OCI-LY7 (cell line): ENCODE data around the gene RHBDD1. TPM values are rescaled to one million over a fixed set of nuclear protein-coding genes. Genes with fewer than 3 reads are reported as not detected.

Experiments
- BruUV-seq: library from RNA; stranded (reverse); fragments of 400-500 nt; replicated peaks from 2 replicates; lab custom pipeline; 2021; lab: Mats Ljungman, UMichigan
- CTCF ChIA-PET: fragments of 300-600 bp; sonication (Branson Sonifier 250); formaldehyde crosslinking; loops from one replicate; lab custom pipeline; 2022; ENCODE audit warnings: antibody characterized with exemption; ENCODE audit not compliant: unreplicated experiment; lab: Charles Lee
- POLR2A ChIA-PET: fragments of 300-600 bp; sonication (Branson Sonifier 250); formaldehyde crosslinking; loops from one replicate; lab custom pipeline; 2022; ENCODE audit warnings: antibody characterized with exemption; lab: Charles Lee
- DNase-seq: peaks from one replicate; pipeline ENCODE4 v3.0.0-alpha.2; 2015; ENCODE audit warnings: low spot score
- H2AFZ ChIP-seq: fragments of 200-600 bp; sonication (generic), shearing (Covaris generic); 2 replicates; pipeline ENCODE4 v1.6.1; 2014; ENCODE audit warnings: mild to moderate bottlenecking, antibody characterized with exemption, low read length, moderate library complexity
- H3K27ac ChIP-seq: fragments of 200-600 bp; sonication (generic); 2 replicates; pipeline ENCODE4 v1.5.1; 2014; ENCODE audit warnings: mixed run types, low read depth, mild to moderate bottlenecking, moderate library complexity, low read length, inconsistent platforms; ENCODE audit not compliant: poor library complexity, severe bottlenecking
- H3K36me3 ChIP-seq: fragments of 200-600 bp; sonication (generic); 2 replicates; pipeline ENCODE4 v1.6.1; 2014; ENCODE audit warnings: mild to moderate bottlenecking, antibody characterized with exemption, low read length, moderate library complexity, mixed read lengths; ENCODE audit not compliant: insufficient read depth
- H3K4me1 ChIP-seq: fragments of 200-600 bp; sonication (generic); 2 replicates; pipeline ENCODE4 v1.5.1; 2014; ENCODE audit warnings: mild to moderate bottlenecking, low read length; ENCODE audit not compliant: insufficient read depth, poor library complexity, severe bottlenecking
- H3K4me2 ChIP-seq: fragments of 200-600 bp; sonication (generic); 2 replicates; pipeline ENCODE4 v1.6.1; 2014; ENCODE audit warnings: mild to moderate bottlenecking, low read length
- H3K4me3 ChIP-seq: fragments of 200-600 bp; sonication (generic); 2 replicates; pipeline ENCODE4 v1.5.1; 2014; ENCODE audit warnings: mild to moderate bottlenecking, low read depth, low read length; ENCODE audit not compliant: poor library complexity, severe bottlenecking
- H3K79me2 ChIP-seq: fragments of 200-600 bp; sonication (generic); 2 replicates; pipeline ENCODE4 v1.6.1; 2016; ENCODE audit warnings: low read depth, mild to moderate bottlenecking, low read length, moderate library complexity, mixed read lengths; ENCODE audit not compliant: insufficient read depth
- H3K9me2 ChIP-seq: fragments of 200-600 bp; sonication (generic); 2 replicates; pipeline ENCODE4 v1.6.1; 2016; ENCODE audit warnings: mild to moderate bottlenecking, low read length, mixed read lengths; ENCODE audit not compliant: insufficient read depth
- H3K9me3 ChIP-seq: fragments of 200-600 bp; sonication (generic); 2 replicates; pipeline ENCODE4 v1.6.1; 2014; ENCODE audit warnings: mild to moderate bottlenecking, mixed run types, low read length, mixed read lengths
- H4K20me1 ChIP-seq: fragments of 200-600 bp; sonication (generic); 2 replicates; pipeline ENCODE4 v1.6.1; 2014; ENCODE audit warnings: mild to moderate bottlenecking, antibody characterized with exemption, low read length, moderate library complexity, mixed read lengths; ENCODE audit not compliant: insufficient read depth
- EZH2phosphoT487 ChIP-seq: fragments of 200-600 bp; sonication (generic); IDR thresholded peaks from 2 replicates; pipeline ENCODE4 v1.6.1; 2018; ENCODE audit warnings: low read depth, borderline replicate concordance, mild to moderate bottlenecking, mixed run types, antibody characterized with exemption, low read length, moderate library complexity, mixed read lengths
- intact Hi-C: fragments of 100-400 bp; cut with micrococcal nuclease; formaldehyde crosslinking; loops from one replicate; pipeline ENCODE4 v1.10.0; 2022; ENCODE audit not compliant: unreplicated experiment
- total RNA-seq, 2 experiments: library from RNA; depleted of rRNA in 1 of 2; stranded (reverse); fragments of >200 nt in 1 of 2; shearing (Covaris generic) in 1 of 2; gene quantifications; 2 replicates each; pipeline ENCODE4 v1.2.3, GENCODE V29; 2014 to 2022
- TF ChIP-seq, protein P1 (sequence below): fragments of 200-600 bp; sonication (generic); conservative IDR thresholded peaks from 2 replicates; pipeline ENCODE4 v1.5.1; 2014; ENCODE audit warnings: mild to moderate bottlenecking, antibody characterized with exemption, low read length, moderate library complexity, mixed read lengths

Gene RHBDD1
- total RNA-seq, 2 experiments from 2014 or later = 40.8 to 80.3 TPM

DNA sequence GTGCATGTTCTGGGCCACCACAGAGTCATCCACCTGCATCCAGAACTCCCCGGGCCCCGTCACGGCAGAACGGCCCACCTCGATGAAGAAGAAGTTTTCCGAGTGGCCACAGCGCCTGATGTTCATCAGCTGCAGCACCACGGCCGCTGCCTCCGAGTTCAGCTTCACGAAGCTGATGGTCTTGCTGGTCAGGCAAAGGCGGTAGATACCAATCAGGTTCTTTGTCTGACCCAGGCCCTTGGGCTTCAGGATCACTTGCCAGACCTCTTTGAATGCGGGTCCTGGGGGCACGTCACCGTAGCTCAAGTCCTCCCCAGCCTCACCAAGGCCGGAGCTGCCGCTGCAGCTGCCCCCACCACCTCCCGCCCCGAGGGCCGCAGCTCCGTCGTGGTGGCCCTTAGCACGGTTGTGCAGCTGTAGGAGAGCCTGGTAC lies 37.8 kb upstream of the RHBDD1 start:
- Histone ChIP-seq H3K36me3 (peaks cover 49% of the 10 kb centered on the region), H3K9me2 (no peaks in the 10 kb centered on the region), H3K79me2 (peaks cover 54% of the 10 kb centered on the region), H3K9me3 (no peaks in the 10 kb centered on the region), H2AFZ (no peak overlapping the region), H3K4me1 (peaks cover 52% of the 10 kb centered on the region), H3K4me3 (peak overlapping the region; percentile 89), H4K20me1 (peaks cover 5% of the 10 kb centered on the region), H3K27ac (peak overlapping the region; percentile 85), H3K4me2 (peak overlapping the region; percentile 95)
- ChIA-PET POLR2A (interaction anchor here (0.6 to 5.0 kb wide), 6 partner anchors 37 to 218 kb away, joined by 3 to 26 read pairs (median 4); partner anchors contain the start of gene RHBDD1), CTCF (interaction anchor here (0.9 to 1.0 kb wide), 3 partner anchors 23 to 1133 kb away, joined by 3 to 5 read pairs (median 4); no protein-coding TSS in a partner anchor)
- BruUV-seq = no TSS peak
- intact Hi-C loops = loop anchor here (2.0 to 10.0 kb wide), 6 partner anchors 25 to 1523 kb away; no protein-coding TSS in a partner anchor
- DNase-seq = no peak
- TF ChIP-seq, protein P1, sequence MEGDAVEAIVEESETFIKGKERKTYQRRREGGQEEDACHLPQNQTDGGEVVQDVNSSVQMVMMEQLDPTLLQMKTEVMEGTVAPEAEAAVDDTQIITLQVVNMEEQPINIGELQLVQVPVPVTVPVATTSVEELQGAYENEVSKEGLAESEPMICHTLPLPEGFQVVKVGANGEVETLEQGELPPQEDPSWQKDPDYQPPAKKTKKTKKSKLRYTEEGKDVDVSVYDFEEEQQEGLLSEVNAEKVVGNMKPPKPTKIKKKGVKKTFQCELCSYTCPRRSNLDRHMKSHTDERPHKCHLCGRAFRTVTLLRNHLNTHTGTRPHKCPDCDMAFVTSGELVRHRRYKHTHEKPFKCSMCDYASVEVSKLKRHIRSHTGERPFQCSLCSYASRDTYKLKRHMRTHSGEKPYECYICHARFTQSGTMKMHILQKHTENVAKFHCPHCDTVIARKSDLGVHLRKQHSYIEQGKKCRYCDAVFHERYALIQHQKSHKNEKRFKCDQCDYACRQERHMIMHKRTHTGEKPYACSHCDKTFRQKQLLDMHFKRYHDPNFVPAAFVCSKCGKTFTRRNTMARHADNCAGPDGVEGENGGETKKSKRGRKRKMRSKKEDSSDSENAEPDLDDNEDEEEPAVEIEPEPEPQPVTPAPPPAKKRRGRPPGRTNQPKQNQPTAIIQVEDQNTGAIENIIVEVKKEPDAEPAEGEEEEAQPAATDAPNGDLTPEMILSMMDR = no peak
- no peak for TF ChIP-seq EZH2phosphoT487

DNA sequence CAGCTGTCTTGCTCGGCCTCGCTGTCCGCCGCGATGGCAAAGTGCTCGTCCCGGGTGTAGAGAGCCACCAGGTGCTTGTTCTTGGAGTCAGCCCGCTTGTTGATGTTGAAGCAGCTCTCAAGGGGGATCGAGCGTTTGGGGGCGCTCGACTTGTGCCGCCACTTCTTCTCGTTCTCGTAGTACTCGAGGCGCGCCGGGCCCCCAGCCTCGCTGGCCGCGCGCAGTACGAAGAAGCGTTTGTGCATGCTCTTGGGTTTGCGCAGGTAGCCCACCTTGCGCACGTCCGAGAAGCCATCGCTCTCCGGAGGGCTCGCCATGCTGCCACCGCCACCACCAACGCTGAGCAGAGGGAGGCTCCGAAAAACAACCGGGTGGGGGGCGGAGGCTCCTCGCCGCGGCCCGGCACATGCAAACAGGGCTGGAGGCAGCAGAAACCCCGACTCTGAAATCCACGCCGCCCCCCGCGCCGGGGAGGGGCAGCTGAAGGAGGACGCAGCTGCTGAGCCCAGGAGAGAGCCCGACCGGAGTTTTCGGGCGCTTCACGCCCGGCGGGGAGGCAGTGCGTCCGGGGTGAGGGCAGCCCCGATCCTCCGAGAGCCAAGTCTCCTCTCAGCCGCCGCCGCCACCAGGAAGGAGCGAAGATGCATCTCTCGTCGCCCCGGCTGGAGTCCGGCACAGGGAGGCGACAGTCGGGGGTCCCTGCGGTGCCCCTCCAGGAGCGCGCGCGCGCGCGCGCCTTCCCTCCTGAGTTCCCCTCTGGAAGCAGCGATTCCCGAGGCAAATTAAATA lies 37.2 kb upstream of the RHBDD1 start:
- ChIA-PET CTCF (interaction anchor here (0.6 to 2.0 kb wide), 5 partner anchors 24 to 1814 kb away, joined by 3 to 19 read pairs (median 4); no protein-coding TSS in a partner anchor), POLR2A (interaction anchor here (0.6 to 5.0 kb wide), 10 partner anchors 8 to 219 kb away, joined by 3 to 26 read pairs (median 7); partner anchors contain the start of gene RHBDD1)
- H2AFZ ChIP-seq = peak overlapping the region; percentile 54; the same call in 1 of the 2 replicates
- H3K4me1 ChIP-seq = peaks cover 46% of the 10 kb centered on the region
- peaks cover 47% of the 10 kb centered on the region for H3K79me2 ChIP-seq
- TF ChIP-seq EZH2phosphoT487 = no peak
- TF ChIP-seq, protein P1 = peak; percentile 79
- H3K27ac ChIP-seq = peak overlapping the region; percentile 85
- BruUV-seq = no TSS peak
- H3K4me3 ChIP-seq = peak overlapping the region; percentile 89
- DNase-seq = peak; percentile 89
- H4K20me1 ChIP-seq = peaks cover 5% of the 10 kb centered on the region
- peaks cover 43% of the 10 kb centered on the region for H3K36me3 ChIP-seq
- no peaks in the 10 kb centered on the region for H3K9me2 ChIP-seq
- H3K9me3 ChIP-seq = no peaks in the 10 kb centered on the region
- intact Hi-C loops = loop anchor here (1.0 to 10.0 kb wide), 7 partner anchors 7 to 1524 kb away; no protein-coding TSS in a partner anchor
- peak overlapping the region; percentile 95 for H3K4me2 ChIP-seq
